Vagina (tissue), 2 donors: ENCODE data around the gene DENND5A.

Source experiments
- POLR2A ChIP-seq, 2 donors: fragments of 450-650 bp; IDR thresholded peaks; one replicate each; pipeline ENCODE4 v1.6.1; 2017; ENCODE audit warnings: antibody characterized with exemption in 2 of 2, mild to moderate bottlenecking in 2 of 2, moderate library complexity in 2 of 2
- POLR2AphosphoS5 ChIP-seq, 2 donors: sonication (generic); formaldehyde crosslinking; IDR thresholded peaks; one replicate each; pipeline ENCODE4 v1.9.0; 2017; ENCODE audit warnings: antibody characterized with exemption in 2 of 2, mild to moderate bottlenecking in 2 of 2, low read depth in 1 of 2; ENCODE audit not compliant: insufficient read depth in 1 of 2
- TF ChIP-seq, protein P1 (sequence below), 3 experiments: fragments of 450-650 bp in 2 of 3; fragments of 200-600 bp in 1 of 3; sonication (generic) in 1 of 3; IDR thresholded peaks; one replicate each; pipeline ENCODE4 v1.5.1; 2017 to 2019; ENCODE audit warnings: antibody characterized with exemption in 3 of 3, mild to moderate bottlenecking in 2 of 3, moderate library complexity in 2 of 3

DNA sequence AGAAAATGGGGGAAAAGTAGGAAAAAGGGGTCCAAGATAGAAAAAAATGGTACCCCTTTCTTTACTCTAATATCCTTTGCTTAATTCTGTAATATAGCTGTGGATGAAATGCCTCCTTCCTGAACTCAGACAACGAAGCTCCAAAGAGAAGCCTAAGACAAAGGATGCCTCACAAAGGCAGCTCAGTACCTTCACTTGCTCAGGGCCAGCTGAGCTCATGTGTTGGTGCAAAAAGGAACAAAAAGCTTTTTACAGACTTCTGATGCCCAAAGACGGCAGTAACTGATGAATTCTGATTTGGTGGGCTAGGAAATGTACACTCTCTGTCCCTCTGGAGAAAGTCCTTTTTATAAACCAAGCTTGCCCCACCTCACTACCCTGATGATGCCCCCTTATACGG, 77.5 kb downstream of the DENND5A start:
- TF ChIP-seq, protein P1, sequence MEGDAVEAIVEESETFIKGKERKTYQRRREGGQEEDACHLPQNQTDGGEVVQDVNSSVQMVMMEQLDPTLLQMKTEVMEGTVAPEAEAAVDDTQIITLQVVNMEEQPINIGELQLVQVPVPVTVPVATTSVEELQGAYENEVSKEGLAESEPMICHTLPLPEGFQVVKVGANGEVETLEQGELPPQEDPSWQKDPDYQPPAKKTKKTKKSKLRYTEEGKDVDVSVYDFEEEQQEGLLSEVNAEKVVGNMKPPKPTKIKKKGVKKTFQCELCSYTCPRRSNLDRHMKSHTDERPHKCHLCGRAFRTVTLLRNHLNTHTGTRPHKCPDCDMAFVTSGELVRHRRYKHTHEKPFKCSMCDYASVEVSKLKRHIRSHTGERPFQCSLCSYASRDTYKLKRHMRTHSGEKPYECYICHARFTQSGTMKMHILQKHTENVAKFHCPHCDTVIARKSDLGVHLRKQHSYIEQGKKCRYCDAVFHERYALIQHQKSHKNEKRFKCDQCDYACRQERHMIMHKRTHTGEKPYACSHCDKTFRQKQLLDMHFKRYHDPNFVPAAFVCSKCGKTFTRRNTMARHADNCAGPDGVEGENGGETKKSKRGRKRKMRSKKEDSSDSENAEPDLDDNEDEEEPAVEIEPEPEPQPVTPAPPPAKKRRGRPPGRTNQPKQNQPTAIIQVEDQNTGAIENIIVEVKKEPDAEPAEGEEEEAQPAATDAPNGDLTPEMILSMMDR (IDR thresholded peaks at IDR 0.05), result no peak
- TF ChIP-seq POLR2AphosphoS5 (IDR thresholded peaks at IDR 0.05; ENCODE audit: insufficient read depth in 1 of 2, low read depth in 1 of 2) (no peak), POLR2A (IDR thresholded peaks at IDR 0.05) (no peak)
